KMS-11 (cell line): ENCODE results near the gene CASS4.
A peak's percentile ranks its signal among the peaks of the same experiment; 100 is the strongest.

Source experiments
- H2AFZ ChIP-seq: fragments of 200-600 bp; sonication (generic); 2 replicates; pipeline ENCODE4 v1.6.1; 2016; ENCODE audit warnings: antibody characterized with exemption, mixed run types, low read depth
- H3K27ac ChIP-seq: fragments of 200-600 bp; sonication (generic); 2 replicates; pipeline ENCODE4 v1.6.1; 2016; ENCODE audit warnings: mild to moderate bottlenecking, mixed run types
- H3K27me3 ChIP-seq: fragments of 200-600 bp; sonication (generic); 2 replicates; pipeline ENCODE4 v1.6.1; 2017; ENCODE audit warnings: mild to moderate bottlenecking, low read depth, mixed run types, moderate library complexity; ENCODE audit not compliant: insufficient read depth
- H3K36me3 ChIP-seq: fragments of 200-600 bp; sonication (generic); 2 replicates; pipeline ENCODE4 v1.6.1; 2017; ENCODE audit warnings: mild to moderate bottlenecking, mixed run types; ENCODE audit not compliant: insufficient read depth
- H3K4me1 ChIP-seq: fragments of 200-600 bp; sonication (generic); 2 replicates; pipeline ENCODE4 v1.6.1; 2016; ENCODE audit warnings: mild to moderate bottlenecking, low read depth, mixed run types; ENCODE audit not compliant: poor library complexity, severe bottlenecking
- H3K4me2 ChIP-seq: fragments of 200-600 bp; sonication (generic); 2 replicates; pipeline ENCODE4 v1.7.0; 2016; ENCODE audit warnings: mild to moderate bottlenecking, mixed run types
- H3K4me3 ChIP-seq: fragments of 200-600 bp; sonication (generic); IDR thresholded peaks from 2 replicates; pipeline ENCODE4 v1.6.1; 2017; ENCODE audit warnings: low read depth, low read length, mixed read lengths; ENCODE audit not compliant: insufficient read depth
- H3K79me2 ChIP-seq: fragments of 200-600 bp; sonication (generic); 2 replicates; pipeline ENCODE4 v1.6.1; 2016; ENCODE audit warnings: low read depth, mixed run types; ENCODE audit not compliant: insufficient read depth
- H3K9ac ChIP-seq: fragments of 200-600 bp; sonication (generic); 2 replicates; pipeline ENCODE4 v1.6.1; 2016; ENCODE audit warnings: mild to moderate bottlenecking, mixed run types
- H4K20me1 ChIP-seq: fragments of 200-600 bp; sonication (generic); 2 replicates; pipeline ENCODE4 v1.6.1; 2016; ENCODE audit warnings: mild to moderate bottlenecking, mixed run types; ENCODE audit not compliant: insufficient read depth
- TF ChIP-seq, protein P1 (sequence below): fragments of 200-600 bp; sonication (generic); conservative IDR thresholded peaks from 2 replicates; pipeline ENCODE4 v1.6.1; 2017; ENCODE audit warnings: low read depth, mild to moderate bottlenecking, antibody characterized with exemption, low read length, moderate library complexity, mixed read lengths

CASS4 gene

GRCh38 chr20:56501116-56501515 is 89.1 kb downstream of the CASS4 start:
- Histone ChIP-seq H3K4me1 (no peaks in the 10 kb centered on the region), H3K27me3 (no peaks in the 10 kb centered on the region), H3K4me3 (no peak overlapping the region), H4K20me1 (no peaks in the 10 kb centered on the region), H3K36me3 (no peaks in the 10 kb centered on the region; the same call in 1 of the 2 replicates), H2AFZ (no peak overlapping the region), H3K9ac (no peak overlapping the region), H3K27ac (no peak overlapping the region), H3K4me2 (no peak overlapping the region), H3K79me2 (no peaks in the 10 kb centered on the region; the same call in 1 of the 2 replicates)
- TF ChIP-seq, protein P1, sequence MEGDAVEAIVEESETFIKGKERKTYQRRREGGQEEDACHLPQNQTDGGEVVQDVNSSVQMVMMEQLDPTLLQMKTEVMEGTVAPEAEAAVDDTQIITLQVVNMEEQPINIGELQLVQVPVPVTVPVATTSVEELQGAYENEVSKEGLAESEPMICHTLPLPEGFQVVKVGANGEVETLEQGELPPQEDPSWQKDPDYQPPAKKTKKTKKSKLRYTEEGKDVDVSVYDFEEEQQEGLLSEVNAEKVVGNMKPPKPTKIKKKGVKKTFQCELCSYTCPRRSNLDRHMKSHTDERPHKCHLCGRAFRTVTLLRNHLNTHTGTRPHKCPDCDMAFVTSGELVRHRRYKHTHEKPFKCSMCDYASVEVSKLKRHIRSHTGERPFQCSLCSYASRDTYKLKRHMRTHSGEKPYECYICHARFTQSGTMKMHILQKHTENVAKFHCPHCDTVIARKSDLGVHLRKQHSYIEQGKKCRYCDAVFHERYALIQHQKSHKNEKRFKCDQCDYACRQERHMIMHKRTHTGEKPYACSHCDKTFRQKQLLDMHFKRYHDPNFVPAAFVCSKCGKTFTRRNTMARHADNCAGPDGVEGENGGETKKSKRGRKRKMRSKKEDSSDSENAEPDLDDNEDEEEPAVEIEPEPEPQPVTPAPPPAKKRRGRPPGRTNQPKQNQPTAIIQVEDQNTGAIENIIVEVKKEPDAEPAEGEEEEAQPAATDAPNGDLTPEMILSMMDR: no peak

- Histone ChIP-seq H3K4me1 (no peaks in the 10 kb centered on the region), H3K27me3 (no peaks in the 10 kb centered on the region), H3K79me2 (no peaks in the 10 kb centered on the region), H3K27ac (no peak overlapping the region), H3K4me2 (no peak overlapping the region), H4K20me1 (no peaks in the 10 kb centered on the region), H3K36me3 (no peaks in the 10 kb centered on the region; the same call in 1 of the 2 replicates), H3K4me3 (no peak overlapping the region), H3K9ac (no peak overlapping the region), H2AFZ (no peak overlapping the region)
- TF ChIP-seq, protein P1: no peak
Measured at GRCh38 chr20:56503916-56504315, 91.9 kb downstream of the CASS4 start.

- no peak overlapping the region for H3K9ac ChIP-seq
- no peak overlapping the region for H3K27ac ChIP-seq
- no peak overlapping the region for H3K4me3 ChIP-seq
- no peak overlapping the region for H3K4me2 ChIP-seq
- H3K79me2 ChIP-seq: no peaks in the 10 kb centered on the region
- H2AFZ ChIP-seq: no peak overlapping the region
- no peaks in the 10 kb centered on the region for H3K4me1 ChIP-seq
- TF ChIP-seq, protein P1: peak; percentile 65
- H3K36me3 ChIP-seq: no peaks in the 10 kb centered on the region; the same call in 1 of the 2 replicates
- H3K27me3 ChIP-seq: no peaks in the 10 kb centered on the region
- no peaks in the 10 kb centered on the region for H4K20me1 ChIP-seq
Measured at GRCh38 chr20:56504373-56505005, 92.4 kb downstream of the CASS4 start.

- Histone ChIP-seq H3K4me3 (no peak overlapping the region), H3K27ac (no peak overlapping the region), H3K4me2 (no peak overlapping the region), H3K4me1 (no peaks in the 10 kb centered on the region), H2AFZ (no peak overlapping the region), H3K9ac (no peak overlapping the region), H3K36me3 (no peaks in the 10 kb centered on the region), H3K27me3 (no peaks in the 10 kb centered on the region), H3K79me2 (no peaks in the 10 kb centered on the region), H4K20me1 (no peaks in the 10 kb centered on the region)
- TF ChIP-seq, protein P1: no peak
Measured at GRCh38 chr20:56506103-56506502, 94.0 kb downstream of the CASS4 start.
